NCI-H1436 treated with DMSO at 0.1 percent for 48 hours (cell line): Measurements from ENCODE around the gene OR1J1.

Experiments
- DNase-seq: peaks from one replicate; lab custom pipeline; 2025; lab: John Stamatoyannopoulos, UW

The OR1J1 gene

DNA sequence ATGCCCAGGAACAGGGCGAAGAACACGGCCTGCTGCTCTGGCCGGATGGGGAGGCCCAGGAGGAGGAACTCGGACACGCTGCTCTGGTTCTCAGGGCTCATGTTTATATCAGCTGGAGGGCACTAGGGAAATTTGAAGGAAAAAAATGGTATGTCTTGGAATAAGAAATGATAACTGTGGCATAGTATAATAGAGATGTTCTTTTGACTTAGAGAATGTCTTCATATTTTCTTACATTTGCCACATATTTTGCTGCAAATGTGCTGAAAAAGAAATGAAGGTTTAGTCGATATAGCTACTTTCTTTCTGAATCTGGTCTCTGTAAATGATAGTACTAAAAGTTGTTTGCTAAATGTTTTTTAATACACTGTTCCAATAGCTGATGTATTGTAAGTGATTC is at the start of gene OR1J1:
TSS of gene OR1J1 (minus strand) at position 101 of the 400 bp plus-strand sequence. CDS start at position 101, 0 bp downstream.
- no peak for DNase-seq

- DNase-seq: no peak
Observed at GRCh38 chr9:122527193-122527592, 49.5 kb upstream of the OR1J1 start, which contains the start of gene OR1N1. TSS of gene OR1N1 (minus strand) at chr9:122527293. CDS start at chr9:122527293, 0 bp downstream.

- no peak for DNase-seq
Observed at GRCh38 chr9:122526602-122527001, 48.9 kb upstream of the OR1J1 start.

GRCh38 chr9:122519376-122519775 is 41.6 kb upstream of the OR1J1 start:
- DNase-seq: no peak

DNA sequence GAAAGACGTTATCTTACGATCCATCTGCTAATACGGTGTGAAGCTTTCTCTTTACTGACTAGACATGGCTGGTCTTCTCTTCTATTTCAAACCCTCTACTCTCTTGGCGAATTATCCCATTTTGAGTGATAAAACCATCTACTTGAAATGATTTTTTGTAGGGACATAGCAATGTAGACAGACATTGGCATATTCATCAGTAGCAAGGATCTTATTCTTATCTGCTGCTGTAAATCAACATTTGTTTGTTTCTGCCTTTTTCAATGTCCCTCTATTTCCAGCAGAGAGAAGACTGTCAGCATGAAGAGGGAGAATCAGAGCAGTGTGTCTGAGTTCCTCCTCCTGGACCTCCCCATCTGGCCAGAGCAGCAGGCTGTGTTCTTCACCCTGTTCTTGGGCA is 41.1 kb upstream of the OR1J1 start, which contains the start of gene OR1J4:
TSS of gene OR1J4 (plus strand) at position 301 of the 400 bp plus-strand sequence. CDS start at position 301, 0 bp downstream.
- DNase-seq: no peak

DNA sequence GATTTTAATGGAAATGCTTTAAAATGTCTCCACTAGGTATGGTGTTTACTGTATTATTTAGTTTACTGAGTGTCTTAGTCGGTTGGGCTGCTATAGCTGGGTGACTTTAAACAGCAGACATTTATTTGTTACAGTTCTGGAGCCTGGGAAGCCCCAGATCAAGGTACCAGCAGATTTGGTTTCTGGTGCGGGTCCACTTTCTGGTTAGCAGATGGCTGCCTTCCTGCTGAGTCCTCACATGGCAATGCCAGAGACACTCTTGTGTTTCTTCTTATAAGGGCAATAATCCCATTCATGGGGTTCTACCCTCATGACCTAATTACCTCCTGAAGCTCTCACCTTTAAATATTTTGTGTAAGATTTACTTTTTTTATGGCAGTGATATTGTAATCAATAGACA is 40.5 kb upstream of the OR1J1 start:
- no peak for DNase-seq

GRCh38 chr9:122510502-122510901 is 32.8 kb upstream of the OR1J1 start, which contains the start of gene OR1J2:
TSS of gene OR1J2 (plus strand) at chr9:122510802. CDS start at chr9:122510802, 0 bp downstream.
- no peak for DNase-seq

GRCh38 chr9:122506964-122507363 is 29.2 kb upstream of the OR1J1 start:
- no peak for DNase-seq

DNA sequence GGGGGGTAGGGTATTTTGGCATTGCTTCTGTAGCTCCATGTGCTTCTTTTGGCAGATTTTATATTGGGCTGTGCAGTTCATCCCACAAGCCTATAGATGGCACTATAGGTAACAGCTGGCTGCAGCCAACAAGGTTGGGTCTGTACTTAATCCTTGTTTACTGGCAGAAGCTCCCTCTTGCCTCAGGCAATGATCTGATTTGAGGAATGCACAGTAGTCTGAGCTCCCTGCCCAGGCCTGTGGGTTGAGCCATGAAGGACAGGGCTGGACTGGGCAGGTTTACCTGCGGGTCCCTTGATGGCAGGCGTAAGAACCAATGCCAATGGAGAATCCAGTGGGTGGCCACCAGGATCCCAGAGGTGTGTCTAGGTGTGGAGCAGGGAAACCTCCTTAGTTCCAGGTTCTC is 21.2 kb upstream of the OR1J1 start:
- no peak for DNase-seq

GRCh38 chr9:122479062-122479461 is 1.3 kb upstream of the OR1J1 start:
- no peak for DNase-seq

DNA sequence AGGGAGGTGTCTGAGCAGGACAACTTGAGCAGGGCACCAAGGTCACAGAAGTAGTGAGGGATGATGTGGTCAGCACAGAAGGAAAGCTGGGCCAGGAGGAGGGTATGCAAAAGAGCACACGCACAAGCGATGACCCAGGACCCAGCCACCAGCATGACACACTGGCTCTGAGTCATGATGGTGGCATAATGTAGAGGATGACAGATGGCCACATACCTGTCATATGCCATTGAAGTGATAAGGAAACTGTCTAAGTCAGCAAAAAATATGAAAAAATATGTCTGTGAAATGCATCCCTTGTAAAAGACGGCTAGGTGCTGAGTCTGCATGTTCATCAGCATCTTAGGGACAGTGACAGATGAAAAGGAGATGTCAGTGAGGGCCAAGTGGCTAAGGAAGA is 380 bp downstream of the OR1J1 start:
- DNase-seq: no peak

DNA sequence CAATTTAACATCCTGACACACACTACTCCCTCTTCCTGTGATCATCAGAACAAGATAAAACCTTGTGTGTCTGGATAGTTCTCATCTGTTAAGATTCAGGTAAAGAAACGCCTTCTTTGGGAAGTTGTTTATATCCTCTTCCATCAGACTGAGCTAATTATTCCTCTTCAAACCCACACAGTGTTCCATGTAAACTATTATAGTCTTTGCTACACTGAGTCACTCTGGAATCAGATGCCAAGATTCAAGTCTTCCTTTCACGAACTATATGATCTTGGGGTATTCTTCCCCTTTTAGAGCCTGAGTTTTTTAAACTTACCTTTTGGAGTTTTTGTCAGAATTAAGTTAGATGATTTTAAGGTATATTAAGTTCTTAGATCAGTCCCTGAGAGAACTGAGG is 2.0 kb downstream of the OR1J1 start:
- DNase-seq: no peak

DNA sequence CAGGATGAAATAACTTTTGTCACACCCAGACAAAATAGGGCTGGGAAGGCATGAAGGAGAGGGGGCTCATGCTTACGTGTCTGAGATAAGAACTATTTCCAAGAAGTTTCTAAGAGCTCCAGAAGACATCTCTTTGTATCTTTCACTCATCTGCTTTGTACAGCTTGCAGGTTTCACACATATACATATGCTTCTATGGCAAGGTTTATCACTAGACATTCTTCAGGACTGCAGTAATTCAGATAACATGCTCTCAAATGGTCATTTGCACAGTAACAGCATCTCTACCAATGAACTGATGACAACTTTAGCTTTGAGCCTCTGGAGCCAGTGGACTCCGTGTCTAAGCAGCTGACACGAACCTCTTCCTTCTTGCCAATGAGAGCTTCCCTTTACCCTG is 3.2 kb downstream of the OR1J1 start:
- DNase-seq: no peak

- no peak for DNase-seq
Observed at GRCh38 chr9:122468735-122469134, 9.0 kb downstream of the OR1J1 start.

GRCh38 chr9:122466456-122466855 is 11.3 kb downstream of the OR1J1 start:
- no peak for DNase-seq

DNA sequence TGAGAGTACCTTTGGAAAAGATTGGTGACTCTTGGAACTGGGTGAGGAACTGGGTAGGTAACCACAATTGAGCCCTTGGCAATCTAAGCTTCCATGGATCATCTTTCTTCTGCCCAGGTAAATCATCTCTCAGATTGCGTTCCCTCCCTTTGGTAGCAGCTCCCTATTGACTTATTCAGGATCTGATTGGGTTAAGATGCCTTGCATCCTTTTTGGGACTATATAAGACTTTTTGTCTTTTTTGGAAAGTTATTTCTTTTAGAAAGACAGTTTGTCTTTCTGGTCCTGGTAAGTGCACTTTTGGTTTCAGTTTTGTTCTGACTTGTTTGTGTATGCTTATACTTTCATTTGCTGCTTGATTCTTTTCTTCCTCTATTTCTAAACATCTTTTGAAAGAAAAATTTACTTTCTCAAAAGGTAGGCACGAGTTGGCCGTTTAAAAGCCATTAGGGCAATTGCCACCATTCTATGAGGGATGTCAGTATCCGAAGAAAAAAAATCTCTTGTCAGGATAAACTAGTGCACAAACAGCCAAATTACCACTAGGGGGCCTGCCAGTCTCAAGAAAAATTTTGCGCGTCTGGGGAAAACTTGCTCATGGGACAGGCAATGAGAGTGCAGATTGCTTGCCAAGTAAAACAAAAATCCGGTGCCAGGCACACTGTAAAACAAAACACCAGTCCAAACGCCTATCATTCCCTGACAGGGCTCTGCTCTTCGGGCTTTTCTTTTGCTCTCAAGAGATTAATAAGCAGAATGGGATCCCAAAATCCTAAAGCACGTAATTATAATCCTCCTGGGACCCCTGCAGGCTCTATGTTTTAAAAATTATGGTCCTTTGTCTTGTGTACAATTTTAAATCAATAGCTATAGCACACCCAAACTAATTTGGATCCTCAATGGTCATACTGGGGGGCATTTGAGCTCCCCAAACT is 12.8 kb downstream of the OR1J1 start:
- DNase-seq: no peak

- peak; percentile 34 for DNase-seq
Observed at GRCh38 chr9:122463828-122464632, 13.7 kb downstream of the OR1J1 start.

GRCh38 chr9:122457787-122458186 is 19.9 kb downstream of the OR1J1 start:
- DNase-seq: no peak

- DNase-seq: no peak
Observed at GRCh38 chr9:122456123-122456522, 21.6 kb downstream of the OR1J1 start.

DNA sequence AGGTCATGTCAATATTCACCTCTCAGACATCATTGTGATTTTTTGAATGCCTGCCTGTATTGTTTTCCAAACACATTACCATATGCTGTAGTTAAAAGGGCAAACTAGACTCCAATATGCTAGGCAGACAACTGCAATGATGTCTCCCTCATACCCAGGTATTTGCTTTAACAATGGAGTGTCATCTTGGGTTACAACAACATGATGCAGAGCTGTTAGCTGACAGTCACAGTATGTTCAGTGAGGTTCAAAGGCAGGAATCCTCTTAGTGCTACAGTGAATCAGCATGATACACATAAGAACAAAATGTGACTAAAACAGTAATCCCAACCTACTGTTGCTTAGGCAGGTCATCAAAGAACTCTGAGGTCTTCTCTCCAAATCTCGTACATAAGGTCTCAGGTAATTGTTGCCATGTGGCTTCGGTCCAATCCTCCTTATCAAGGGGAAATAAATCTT is 24.0 kb downstream of the OR1J1 start:
- DNase-seq: no peak

- no peak for DNase-seq
Observed at GRCh38 chr9:122446819-122447484, 30.8 kb downstream of the OR1J1 start.
